H9 (cell line): ENCODE results near the gene SMAP1. TPM values are rescaled to one million over a fixed set of nuclear protein-coding genes. Genes with fewer than 3 reads are reported as not detected.

ENCODE experiments used
- DNase-seq: peaks from one replicate; pipeline ENCODE4 v3.0.0-alpha.2; 2017
- H2AFZ ChIP-seq: one replicate; pipeline ENCODE4 v1.6.1; 2013; ENCODE audit warnings: mild to moderate bottlenecking, low read length, control low read depth, moderate library complexity
- H2AK5ac ChIP-seq: 2 replicates; pipeline ENCODE4 v1.6.1; 2013; ENCODE audit warnings: low read length, control low read depth, mixed read lengths; ENCODE audit not compliant: insufficient read length
- H2BK120ac ChIP-seq: one replicate; pipeline ENCODE4 v1.6.1; 2013; ENCODE audit warnings: low read depth, mild to moderate bottlenecking, low read length, control low read depth, inconsistent platforms; ENCODE audit not compliant: poor library complexity, severe bottlenecking
- H2BK12ac ChIP-seq: 2 replicates; pipeline ENCODE4 v1.6.1; 2013; ENCODE audit warnings: low read length, control low read depth, mixed read lengths, low read depth; ENCODE audit not compliant: insufficient read length
- H2BK15ac ChIP-seq: 2 replicates; pipeline ENCODE4 v1.6.1; 2013; ENCODE audit warnings: low read depth, low read length, control low read depth
- H2BK20ac ChIP-seq: one replicate; pipeline ENCODE4 v1.6.1; 2013; ENCODE audit warnings: low read depth, mild to moderate bottlenecking, low read length, control low read depth, inconsistent platforms; ENCODE audit not compliant: poor library complexity, severe bottlenecking
- H2BK5ac ChIP-seq: 2 replicates; pipeline ENCODE4 v1.6.1; 2013; ENCODE audit warnings: low read length, control low read depth, mixed read lengths; ENCODE audit not compliant: insufficient read length
- H3K14ac ChIP-seq: 2 replicates; pipeline ENCODE4 v1.6.1; 2013; ENCODE audit warnings: low read length, control low read depth; ENCODE audit not compliant: insufficient read depth
- H3K18ac ChIP-seq: 2 replicates; pipeline ENCODE4 v1.6.1; 2013; ENCODE audit warnings: low read depth, mild to moderate bottlenecking, mixed read lengths, low read length, control low read depth; ENCODE audit not compliant: insufficient read length
- H3K23ac ChIP-seq: 2 replicates; pipeline ENCODE4 v1.6.1; 2013; ENCODE audit warnings: low read length, control low read depth, mixed read lengths, low read depth; ENCODE audit not compliant: insufficient read length
- H3K23me2 ChIP-seq: 2 replicates; pipeline ENCODE4 v1.6.1; 2013; ENCODE audit warnings: low read depth, mild to moderate bottlenecking, mixed read lengths, low read length, control low read depth; ENCODE audit not compliant: insufficient read length, poor library complexity, severe bottlenecking
- H3K27ac ChIP-seq: 2 replicates; pipeline ENCODE4 v1.5.1; 2013; ENCODE audit warnings: low read length, control low read depth, mixed read lengths, low read depth; ENCODE audit not compliant: insufficient read length
- H3K27me3 ChIP-seq: 2 replicates; pipeline ENCODE4 v1.6.1; 2013; ENCODE audit warnings: low read length, control low read depth, inconsistent platforms; ENCODE audit not compliant: insufficient read depth
- H3K4ac ChIP-seq: 2 replicates; pipeline ENCODE4 v1.6.1; 2013; ENCODE audit warnings: low read depth, mild to moderate bottlenecking, control low read depth, inconsistent platforms, low read length, moderate library complexity
- H3K4me1 ChIP-seq: 2 replicates; pipeline ENCODE4 v1.6.1; 2013; ENCODE audit warnings: low read length, control low read depth, inconsistent platforms; ENCODE audit not compliant: insufficient read depth
- H3K4me2 ChIP-seq: 2 replicates; pipeline ENCODE4 v1.6.1; 2013; ENCODE audit warnings: low read length, control low read depth, mixed read lengths; ENCODE audit not compliant: insufficient read length, insufficient read depth
- H3K56ac ChIP-seq: 2 replicates; pipeline ENCODE4 v1.6.1; 2013; ENCODE audit warnings: low read depth, mild to moderate bottlenecking, mixed read lengths, low read length, control low read depth; ENCODE audit not compliant: insufficient read length
- H3K79me1 ChIP-seq: 2 replicates; pipeline ENCODE4 v1.6.1; 2013; ENCODE audit warnings: low read depth, mild to moderate bottlenecking, moderate library complexity, low read length, control low read depth, inconsistent platforms; ENCODE audit not compliant: insufficient read depth, poor library complexity, severe bottlenecking
- H3K79me2 ChIP-seq: 2 replicates; pipeline ENCODE4 v1.6.1; 2013; ENCODE audit warnings: low read length, control low read depth, inconsistent platforms; ENCODE audit not compliant: insufficient read depth
- H3K9ac ChIP-seq: 2 replicates; pipeline ENCODE4 v1.6.1; 2013; ENCODE audit warnings: low read length, control low read depth, mixed read lengths; ENCODE audit not compliant: insufficient read length; ENCODE audit errors: extremely low read depth
- H3K9me3 ChIP-seq: one replicate; pipeline ENCODE4 v1.6.1; 2013; ENCODE audit warnings: low read depth, low read length, inconsistent platforms; ENCODE audit not compliant: control insufficient read depth
- H3T11ph ChIP-seq: one replicate; pipeline ENCODE4 v1.6.1; 2013; ENCODE audit warnings: mild to moderate bottlenecking, low read length, control low read depth, inconsistent platforms
- H4K20me1 ChIP-seq: one replicate; pipeline ENCODE4 v1.6.1; 2013; ENCODE audit not compliant: control insufficient read depth, insufficient read length, insufficient read depth
- H4K5ac ChIP-seq: 2 replicates; pipeline ENCODE4 v1.6.1; 2013; ENCODE audit warnings: low read depth, mild to moderate bottlenecking, mixed read lengths, low read length, control low read depth; ENCODE audit not compliant: insufficient read length
- H4K8ac ChIP-seq: replicated peaks from 2 replicates; pipeline ENCODE4 v1.6.1; 2013; ENCODE audit warnings: low read length, control low read depth, mixed read lengths, low read depth; ENCODE audit not compliant: insufficient read length
- H4K91ac ChIP-seq: 2 replicates; pipeline ENCODE4 v1.6.1; 2013; ENCODE audit warnings: low read depth, mild to moderate bottlenecking, moderate library complexity, mixed read lengths, low read length, control low read depth; ENCODE audit not compliant: insufficient read length
- H3K27ac Mint-ChIP-seq, 3 experiments: 2 replicates in 2 of 3; 3 replicates in 1 of 3; pipeline ENCODE4 v1.8.0; 2020 to 2021; ENCODE audit warnings: mixed read lengths in 3 of 3, mild to moderate bottlenecking in 1 of 3, moderate library complexity in 1 of 3
- H3K27me3 Mint-ChIP-seq: 2 replicates; pipeline ENCODE4 v1.8.0; 2021; ENCODE audit warnings: low read depth, mild to moderate bottlenecking, moderate library complexity, mixed read lengths
- H3K36me3 Mint-ChIP-seq, 3 experiments: 2 replicates in 2 of 3; 3 replicates in 1 of 3; pipeline ENCODE4 v1.8.0; 2020 to 2021; ENCODE audit warnings: low read depth in 3 of 3, mixed read lengths in 3 of 3; ENCODE audit not compliant: insufficient read depth in 1 of 3
- H3K4me1 Mint-ChIP-seq, 2 experiments: 2 replicates each; pipeline ENCODE4 v1.8.0; 2020; ENCODE audit warnings: mixed read lengths in 2 of 2
- H3K4me3 Mint-ChIP-seq, 2 experiments: 2 replicates in 1 of 2; 3 replicates in 1 of 2; pipeline ENCODE4 v1.8.0; 2020 to 2021; ENCODE audit warnings: mild to moderate bottlenecking in 2 of 2, mixed read lengths in 2 of 2, moderate library complexity in 1 of 2
- H3K9me3 Mint-ChIP-seq, 2 experiments: 2 replicates in 1 of 2; 3 replicates in 1 of 2; pipeline ENCODE4 v1.8.0; 2020; ENCODE audit warnings: mild to moderate bottlenecking in 2 of 2, mixed read lengths in 2 of 2, moderate library complexity in 1 of 2
- CTCF ChIP-seq: fragments of 200-600 bp; sonication (generic); conservative IDR thresholded peaks from 3 replicates; pipeline ENCODE4 v1.8.0; 2021; ENCODE audit warnings: antibody characterized with exemption, mild to moderate bottlenecking
- WGBS: extraction: QIAGEN DNeasy Blood & Tissue Kit; methylation state at CpG from one replicate; pipeline ENCODE4 v1.1.7; 2013; ENCODE audit warnings: missing lambda C conversion rate, low lambda C conversion rate, mixed read lengths; ENCODE audit not compliant: insufficient read length; ENCODE audit errors: extremely low coverage; 5-methylcytosine and 5-hydroxymethylcytosine counted together
- total RNA-seq: library from RNA; stranded (reverse); gene quantifications from 2 replicates; pipeline ENCODE4 v1.2.1, GENCODE V29; 2021

SMAP1 gene
- total RNA-seq, 1 experiment from 2014 or later = 29.3 TPM

GRCh38 chr6:70707893-70708292 lies 40.2 kb downstream of the SMAP1 start:
- H3K4me3 Mint-ChIP-seq = no peak overlapping the region
- Histone ChIP-seq H3K27ac (no peak overlapping the region), H3K23me2 (no peaks in the 10 kb centered on the region), H3K18ac (no peak overlapping the region), H3K9ac (no peak overlapping the region), H4K5ac (no peak overlapping the region), H2AK5ac (no peak overlapping the region), H2BK20ac (no peak overlapping the region), H3K14ac (no peak overlapping the region), H3K79me1 (no peaks in the 10 kb centered on the region), H4K91ac (no peak overlapping the region), H2BK12ac (no peak overlapping the region), H4K20me1 (no peaks in the 10 kb centered on the region), H2AFZ (no peak overlapping the region), H3K4me1 (no peaks in the 10 kb centered on the region), H3K4ac (no peak overlapping the region), H3K56ac (no peak overlapping the region), H2BK5ac (no peak overlapping the region), H3T11ph (no peak overlapping the region), H2BK15ac (no peak overlapping the region), H3K4me2 (no peak overlapping the region), H3K23ac (no peak overlapping the region), H2BK120ac (no peak overlapping the region), H3K27me3 (no peaks in the 10 kb centered on the region), H4K8ac (no peak overlapping the region), H3K79me2 (no peaks in the 10 kb centered on the region), H3K9me3 (no peaks in the 10 kb centered on the region)
- peaks cover 0 to under 1% (median 0%) of the 10 kb centered on the region in 3 experiments; a peak in 1 of 7 replicates for H3K36me3 Mint-ChIP-seq
- no CpG with 5 or more reads among the region's 2 CpGs for WGBS
- H3K27me3 Mint-ChIP-seq = no peaks in the 10 kb centered on the region
- DNase-seq = no peak
- H3K9me3 Mint-ChIP-seq = no peaks in the 10 kb centered on the region
- H3K4me1 Mint-ChIP-seq = peaks cover 2 to 5% of the 10 kb centered on the region in 2 experiments
- no peak overlapping the region for H3K27ac Mint-ChIP-seq
- TF ChIP-seq CTCF = no peak
